Activated naive CD4-positive, alpha-beta T cell treated with anti-CD3 and anti-CD28 coated beads, Interleukin-2, amount 50 U/mL, for 72 hours (primary cell): ENCODE measurements around the gene B4GALT6. TPM values are rescaled to one million over a fixed set of nuclear protein-coding genes. Genes with fewer than 3 reads are reported as not detected.

Source experiments
- ATAC-seq, 2 donors: fragments of 150-1000 bp; cut with Tn5 transposase; 2 replicates each; pipeline ENCODE4 v1.10.0; 2021; ENCODE audit warnings: mild to moderate bottlenecking in 2 of 2, moderate library complexity in 2 of 2
- DNase-seq, 2 donors: peaks; one replicate each; pipeline ENCODE4 v3.0.0; 2021 to 2022; ENCODE audit warnings: low spot score in 2 of 2
- H3K27ac Mint-ChIP-seq, 2 donors: one replicate each; pipeline ENCODE4 v1.8.0; 2022; ENCODE audit warnings: mild to moderate bottlenecking in 2 of 2, mixed read lengths in 2 of 2
- H3K36me3 Mint-ChIP-seq, 2 donors: one replicate each; pipeline ENCODE4 v1.8.0; 2022; ENCODE audit warnings: mixed read lengths in 2 of 2
- H3K9me3 Mint-ChIP-seq, 2 donors: one replicate each; pipeline ENCODE4 v1.8.0; 2022; ENCODE audit warnings: mixed read lengths in 2 of 2
- total RNA-seq, 2 donors: library from RNA; stranded (reverse); gene quantifications; one replicate each; pipeline ENCODE4 v1.2.3, GENCODE V29; 2022

The B4GALT6 gene
- total RNA-seq, 2 donors from 2014 or later, result 0.64 to 7.7 TPM

DNA sequence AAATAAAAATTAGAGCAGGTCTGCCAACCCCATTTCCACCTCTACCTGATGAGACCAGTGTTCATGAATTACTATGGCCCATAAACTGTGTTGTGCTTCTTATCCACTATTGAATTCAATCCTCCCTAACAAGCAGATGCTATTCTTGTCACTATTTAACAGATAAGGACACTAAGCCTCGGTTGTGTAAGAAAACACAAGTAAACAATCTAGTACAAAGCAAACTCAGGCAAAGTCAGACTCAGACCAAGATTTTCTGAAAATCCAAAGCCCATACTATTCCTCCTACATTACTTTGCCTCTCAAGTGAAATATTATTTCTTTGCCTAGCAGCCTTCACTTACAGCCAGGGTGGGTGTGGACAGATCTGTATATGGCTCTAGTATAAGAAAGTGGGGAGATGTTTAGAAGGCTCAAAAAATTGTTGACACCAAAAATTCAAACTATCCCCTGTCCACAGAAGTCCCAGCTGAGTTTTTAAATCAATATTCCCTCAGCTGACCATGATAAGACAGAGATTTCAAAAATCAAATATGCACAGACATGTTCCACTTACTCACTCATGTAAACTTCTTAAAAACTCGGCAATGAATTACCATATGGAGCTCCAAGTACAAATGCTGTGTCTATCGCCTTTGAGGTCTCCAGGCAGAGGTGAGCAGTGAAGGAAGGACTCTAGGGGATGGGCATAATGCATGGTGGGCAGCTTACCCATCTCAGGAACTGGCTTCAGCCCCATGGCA is 108.7 kb downstream of the B4GALT6 start:
- Mint-ChIP-seq H3K9me3 (no peaks in the 10 kb centered on the region), H3K36me3 (no peaks in the 10 kb centered on the region), H3K27ac (no peak overlapping the region)
- ATAC-seq (no peak), DNase-seq (no peak)

- ATAC-seq, result no peak
- no peaks in the 10 kb centered on the region for H3K36me3 Mint-ChIP-seq
- no peak for DNase-seq
- no peaks in the 10 kb centered on the region for H3K9me3 Mint-ChIP-seq
- no peak overlapping the region for H3K27ac Mint-ChIP-seq
Measured at GRCh38 chr18:31574359-31574758, 110.0 kb downstream of the B4GALT6 start.

Other genes with a start within 250 kb of the B4GALT6 start
- gene DSG3, start 236.8 kb downstream of the B4GALT6 start, total RNA-seq, result not detected
- gene DSG2, start 186.4 kb downstream of the B4GALT6 start, total RNA-seq, result under 1 TPM; 0.23 to 0.82 TPM
- gene TTR, start 92.7 kb downstream of the B4GALT6 start, total RNA-seq, result not detected
- gene SLC25A52, start 76.3 kb upstream of the B4GALT6 start, total RNA-seq, result not detected